HG03095 (cell line): ENCODE data around the gene ORAI1.
A peak's percentile ranks its signal among the peaks of the same experiment; 100 is the strongest.
"Not testable (repeated sequence)": the region's sequence is repeated elsewhere in the genome, so short reads cannot be mapped to it uniquely, and the experiment has no call there.

Experiments
- ATAC-seq: cut with Tn5 transposase; IDR thresholded peaks from one replicate; pipeline ENCODE4 v1.9.1; 2021; ENCODE audit warnings: moderate library complexity; ENCODE audit not compliant: unreplicated experiment

The ORAI1 gene

DNA sequence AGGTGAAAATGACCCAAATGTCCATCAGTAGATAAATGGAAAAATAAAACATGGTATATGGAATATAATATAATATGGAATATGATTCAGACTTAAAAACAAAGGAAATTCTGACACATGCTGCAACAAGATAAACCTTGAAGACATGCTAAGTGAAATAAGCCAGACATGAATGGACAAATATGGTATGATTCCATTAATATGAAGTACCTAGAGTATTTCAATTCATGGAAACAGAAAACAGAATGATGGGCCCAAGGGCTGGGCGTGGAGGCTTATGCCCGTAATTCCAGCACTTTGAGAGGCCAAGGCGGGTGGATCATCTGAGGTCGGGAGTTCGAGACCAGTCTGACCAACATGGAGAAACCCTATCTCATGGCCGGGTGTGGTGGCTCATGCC, 22.7 kb upstream of the ORAI1 start:
- no peak for ATAC-seq

DNA sequence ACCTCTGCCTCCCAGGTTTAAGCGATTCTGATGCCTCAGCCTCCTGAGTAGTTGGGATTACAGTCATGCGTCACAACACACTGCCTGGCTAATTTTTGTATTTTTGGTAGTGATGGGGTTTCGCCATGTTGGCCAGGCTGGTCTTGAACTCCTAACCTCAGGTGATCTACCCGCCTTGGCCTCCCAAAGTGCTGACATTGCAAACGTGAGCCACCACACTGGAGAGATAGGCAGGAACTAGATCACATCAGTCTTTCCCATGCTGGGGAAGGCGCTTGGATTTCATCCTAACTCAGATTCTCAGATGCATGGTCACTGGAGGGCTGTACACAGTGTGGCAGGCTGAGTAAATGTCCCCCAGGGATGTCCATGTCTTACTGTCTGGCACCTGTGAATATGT, 18.0 kb upstream of the ORAI1 start:
- ATAC-seq, result no peak

DNA sequence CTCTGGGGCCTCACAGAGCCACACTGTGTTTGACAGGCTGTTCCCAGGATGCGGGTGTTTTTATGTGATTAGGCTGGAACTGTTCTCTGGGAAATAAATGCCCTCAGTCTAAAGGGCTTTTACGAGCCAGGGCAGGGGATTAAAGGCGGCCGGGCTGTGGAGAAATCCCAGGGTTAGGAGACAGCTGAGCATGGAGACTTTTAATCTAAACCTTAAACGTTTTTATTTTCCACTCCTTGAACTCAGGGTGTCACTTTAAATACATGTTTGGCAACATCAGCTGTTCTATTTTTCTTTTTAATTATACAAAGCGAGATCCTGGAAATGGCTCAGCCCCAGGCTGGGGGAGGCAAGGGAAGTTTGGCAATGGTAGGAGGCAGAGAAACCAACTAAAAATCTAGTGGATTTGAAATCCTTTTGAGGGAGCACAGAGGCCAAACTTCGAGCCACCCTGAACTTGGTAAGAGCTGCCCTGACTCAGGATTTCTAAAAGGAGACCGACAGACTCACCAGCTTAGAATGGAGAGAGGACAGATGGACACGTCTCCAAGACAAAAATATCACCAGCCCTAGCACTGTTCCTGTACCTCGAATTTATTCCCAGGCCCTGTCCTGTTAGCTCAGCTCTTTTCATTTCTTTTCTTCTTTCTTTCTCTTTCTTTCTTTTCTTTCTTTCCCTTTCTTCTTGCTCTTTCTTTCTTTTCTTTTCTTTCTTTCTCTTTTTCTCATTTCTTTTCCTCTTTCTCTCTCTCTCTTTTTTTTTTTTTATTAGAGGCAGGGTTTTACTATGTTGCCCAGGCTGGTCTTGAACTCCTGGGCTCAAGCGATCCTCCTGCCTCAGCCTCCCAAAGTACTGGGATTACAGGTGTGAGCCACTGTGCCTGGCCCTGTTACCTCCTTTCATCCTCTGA, 15.8 kb upstream of the ORAI1 start:
- ATAC-seq, result no peak

- ATAC-seq, result no peak
Measured at GRCh38 chr12:121611306-121611705, 15.0 kb upstream of the ORAI1 start.

DNA sequence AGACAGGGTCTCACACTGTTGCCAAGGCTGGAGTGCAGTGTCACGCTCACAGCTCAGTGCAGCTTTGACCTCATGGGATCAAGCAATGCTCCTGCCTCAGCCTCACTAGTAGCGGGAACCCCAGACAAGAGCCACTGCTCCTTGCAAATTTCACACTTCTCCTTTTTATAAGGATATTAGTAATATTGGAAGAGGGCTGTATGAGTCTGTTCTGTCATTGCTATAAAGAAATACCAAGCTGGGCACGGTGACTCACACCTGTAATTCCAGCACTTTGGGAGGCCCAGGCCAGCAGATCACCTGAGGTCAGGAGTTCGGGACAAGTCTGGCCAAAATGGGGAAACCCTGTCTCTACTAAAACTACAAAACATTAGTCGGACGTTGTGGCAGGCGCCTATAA, 12.9 kb upstream of the ORAI1 start:
- no peak for ATAC-seq

DNA sequence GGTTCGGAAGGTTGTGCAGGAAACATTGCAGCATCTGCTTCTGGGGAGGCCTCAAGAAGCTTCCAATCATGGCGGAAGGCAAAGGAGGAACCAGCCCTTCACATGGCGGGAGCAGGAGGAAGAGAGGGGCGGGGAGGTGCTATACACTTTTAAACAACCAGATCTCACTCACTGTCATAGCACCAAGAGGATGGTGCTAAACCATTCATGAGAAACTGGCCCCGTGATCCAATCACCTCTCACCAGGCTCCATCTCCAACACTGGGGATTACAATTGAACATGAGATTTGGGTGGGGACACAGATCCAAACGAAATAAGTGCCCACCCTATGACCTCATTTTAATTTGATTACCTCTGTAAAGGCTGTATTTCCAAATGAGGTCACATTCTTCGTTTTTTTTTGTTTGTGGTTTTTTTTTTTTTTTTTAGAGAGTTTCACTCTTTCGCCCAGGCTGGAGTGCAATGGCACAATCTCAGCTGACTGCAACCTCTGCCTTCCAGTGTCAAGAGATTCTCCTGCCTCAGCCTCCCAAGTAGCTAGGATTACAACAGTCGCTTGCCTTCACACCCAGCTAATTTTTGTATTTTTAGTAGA, 11.4 kb upstream of the ORAI1 start:
- no peak for ATAC-seq

GRCh38 chr12:121618659-121619233, 7.6 kb upstream of the ORAI1 start:
- no peak for ATAC-seq

- ATAC-seq, result no peak
Measured at GRCh38 chr12:121620333-121620891, 5.9 kb upstream of the ORAI1 start.

GRCh38 chr12:121626853-121627640, 717 bp downstream of the ORAI1 start:
- ATAC-seq, result peak; percentile 27

DNA sequence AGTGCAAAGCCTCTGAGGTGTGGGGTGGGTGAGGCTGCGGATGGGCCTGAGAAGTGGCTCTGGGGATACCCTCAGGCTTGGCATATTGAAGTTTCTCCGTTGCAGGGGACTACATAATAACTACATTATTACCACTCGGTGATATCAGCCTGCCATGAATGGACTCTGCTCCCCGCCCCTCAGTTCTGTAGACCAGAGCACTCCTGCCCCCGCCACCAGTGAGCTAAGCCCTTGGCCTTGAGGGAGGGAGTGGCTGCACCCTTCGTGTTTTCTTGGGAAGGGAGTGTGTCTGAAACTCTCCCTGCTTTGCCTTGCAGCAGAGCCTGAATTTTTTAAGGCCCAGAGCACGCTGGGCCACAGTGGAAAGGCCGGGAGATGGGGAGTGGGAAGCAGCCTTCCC, 1.7 kb downstream of the ORAI1 start:
- ATAC-seq, result no peak

DNA sequence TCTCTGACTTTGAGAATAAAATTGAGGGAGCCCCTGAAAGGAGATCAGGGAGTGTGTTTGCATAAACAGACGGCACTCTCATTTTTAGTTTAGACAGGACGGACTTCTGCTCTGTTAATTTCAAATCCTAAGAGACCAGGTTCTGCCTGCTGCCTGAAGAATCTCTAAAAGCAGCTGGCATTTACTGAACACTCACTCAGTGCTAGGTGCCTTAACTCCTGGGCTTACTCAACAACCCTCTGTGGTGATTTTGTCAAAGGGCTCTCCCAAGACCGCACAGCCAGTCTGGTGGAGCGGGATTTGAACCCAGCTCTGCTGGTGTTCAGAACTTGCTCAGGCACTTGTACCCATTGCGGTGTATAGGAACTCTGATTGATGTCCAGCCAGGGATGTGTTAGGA, 2.2 kb downstream of the ORAI1 start:
- ATAC-seq, result no peak

GRCh38 chr12:121630791-121631355, 4.5 kb downstream of the ORAI1 start:
- no peak for ATAC-seq

DNA sequence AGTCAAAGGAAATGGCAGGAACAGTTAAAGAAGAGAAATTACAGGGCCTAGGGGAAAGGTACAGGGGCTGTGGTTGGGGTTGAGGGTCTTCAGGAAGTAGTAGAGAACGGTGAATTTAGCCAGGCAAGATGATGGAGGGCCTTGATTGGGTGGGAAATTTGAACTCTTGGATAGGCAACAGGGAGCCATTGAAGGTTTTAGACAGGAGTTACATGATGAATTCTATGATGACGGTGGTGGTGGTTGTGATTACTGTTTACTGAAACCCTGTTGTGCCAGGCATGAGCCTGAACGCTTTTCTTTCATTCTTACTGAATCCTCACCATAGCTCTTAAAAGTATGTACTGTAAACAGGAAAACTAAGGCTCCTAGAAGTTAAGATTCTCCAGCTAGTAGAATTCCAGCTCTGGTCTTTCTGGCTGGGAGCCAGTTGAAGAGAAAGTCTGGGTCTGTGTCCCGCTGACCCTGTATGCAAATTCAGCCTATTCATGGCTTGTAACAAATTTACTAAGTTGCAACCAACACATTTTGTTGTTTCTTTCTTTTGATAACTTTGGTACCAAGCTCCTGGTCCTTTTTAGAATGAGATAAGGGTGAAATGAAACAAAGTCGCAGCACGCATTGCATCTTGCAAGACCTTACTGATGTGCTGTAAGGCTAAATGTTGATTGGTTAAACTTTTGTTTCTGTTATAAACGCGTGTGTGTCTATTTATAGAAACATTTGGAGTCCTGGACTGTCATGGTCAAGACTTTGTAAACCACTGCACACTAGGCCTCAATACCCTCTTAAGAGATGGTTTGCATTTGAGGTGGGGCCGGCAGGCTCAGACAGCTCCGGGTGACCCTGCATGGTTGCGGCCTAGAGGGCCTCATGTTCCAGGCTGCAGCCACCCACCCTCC, 6.0 kb downstream of the ORAI1 start:
- no peak for ATAC-seq

- ATAC-seq, result not testable (repeated sequence)
Measured at GRCh38 chr12:121633833-121634196, 7.5 kb downstream of the ORAI1 start.

GRCh38 chr12:121634836-121635235, 8.5 kb downstream of the ORAI1 start:
- no peak for ATAC-seq

GRCh38 chr12:121637231-121637914, 11.0 kb downstream of the ORAI1 start:
- peak; percentile 56 for ATAC-seq

- ATAC-seq, result no peak
Measured at GRCh38 chr12:121638298-121639202, 12.2 kb downstream of the ORAI1 start.

GRCh38 chr12:121641343-121641630, 15.0 kb downstream of the ORAI1 start:
- ATAC-seq, result no peak
